ENCODE data around the gene CCDC148. TPM values are rescaled to one million over a fixed set of nuclear protein-coding genes. Genes with fewer than 3 reads are reported as not detected.

Gene CCDC148
- total RNA-seq, 1 donor from 2014 or later = 2.2 TPM

DNA sequence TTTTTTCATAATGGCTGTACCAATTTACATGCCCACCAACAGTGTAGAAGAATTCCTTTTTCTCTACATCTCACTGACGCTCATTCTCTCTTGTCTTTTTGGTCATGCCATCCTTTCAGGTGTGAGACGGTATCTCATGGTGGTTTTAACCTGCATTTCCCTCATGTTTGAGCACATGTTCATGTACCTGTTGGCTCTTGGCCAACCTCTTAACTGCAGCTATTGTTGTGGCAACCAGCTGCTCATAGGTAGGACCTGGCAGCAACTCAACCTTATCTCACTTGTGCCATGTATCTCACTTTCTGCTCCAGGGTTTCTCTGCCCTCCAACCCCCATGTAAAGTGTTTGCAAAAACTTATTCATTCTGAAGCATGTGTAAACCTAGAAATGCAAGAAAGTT lies 187.4 kb downstream of the CCDC148 start:
- TF ChIP-seq, protein P1, sequence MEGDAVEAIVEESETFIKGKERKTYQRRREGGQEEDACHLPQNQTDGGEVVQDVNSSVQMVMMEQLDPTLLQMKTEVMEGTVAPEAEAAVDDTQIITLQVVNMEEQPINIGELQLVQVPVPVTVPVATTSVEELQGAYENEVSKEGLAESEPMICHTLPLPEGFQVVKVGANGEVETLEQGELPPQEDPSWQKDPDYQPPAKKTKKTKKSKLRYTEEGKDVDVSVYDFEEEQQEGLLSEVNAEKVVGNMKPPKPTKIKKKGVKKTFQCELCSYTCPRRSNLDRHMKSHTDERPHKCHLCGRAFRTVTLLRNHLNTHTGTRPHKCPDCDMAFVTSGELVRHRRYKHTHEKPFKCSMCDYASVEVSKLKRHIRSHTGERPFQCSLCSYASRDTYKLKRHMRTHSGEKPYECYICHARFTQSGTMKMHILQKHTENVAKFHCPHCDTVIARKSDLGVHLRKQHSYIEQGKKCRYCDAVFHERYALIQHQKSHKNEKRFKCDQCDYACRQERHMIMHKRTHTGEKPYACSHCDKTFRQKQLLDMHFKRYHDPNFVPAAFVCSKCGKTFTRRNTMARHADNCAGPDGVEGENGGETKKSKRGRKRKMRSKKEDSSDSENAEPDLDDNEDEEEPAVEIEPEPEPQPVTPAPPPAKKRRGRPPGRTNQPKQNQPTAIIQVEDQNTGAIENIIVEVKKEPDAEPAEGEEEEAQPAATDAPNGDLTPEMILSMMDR (IDR thresholded peaks at IDR 0.05; ENCODE audit: unreplicated experiment) = no peak
- no peak for DNase-seq (ENCODE audit: low spot score)
- Mint-ChIP-seq H3K4me3 (ENCODE audit: unreplicated experiment) (no peak overlapping the region), H3K4me1 (ENCODE audit: unreplicated experiment) (peaks cover 4% of the 10 kb centered on the region), H3K9me3 (ENCODE audit: unreplicated experiment) (no peaks in the 10 kb centered on the region), H3K27me3 (ENCODE audit: unreplicated experiment) (no peaks in the 10 kb centered on the region), H3K36me3 (ENCODE audit: low read depth, unreplicated experiment) (no peaks in the 10 kb centered on the region), H3K27ac (ENCODE audit: unreplicated experiment) (no peak overlapping the region)

DNA sequence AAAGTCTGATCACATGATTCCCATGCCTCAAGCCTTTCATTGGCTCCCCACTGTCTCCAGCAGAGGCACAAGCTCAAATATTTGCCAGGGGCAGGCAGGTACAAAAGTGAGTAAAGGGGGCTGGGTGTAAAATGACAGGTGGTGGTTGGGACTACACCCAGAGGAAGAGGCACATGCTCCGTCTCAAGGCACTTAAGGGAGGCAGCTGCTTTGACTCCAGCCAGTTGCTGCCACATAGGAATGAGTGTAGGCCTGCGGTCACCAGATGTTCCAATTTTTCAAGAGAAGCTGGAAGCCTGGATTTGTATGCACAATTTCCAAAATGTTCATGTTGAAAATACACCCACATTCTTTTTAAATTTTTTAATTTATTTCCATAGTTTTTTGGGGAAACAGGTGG lies 190.4 kb downstream of the CCDC148 start:
- TF ChIP-seq, protein P1 (IDR thresholded peaks at IDR 0.05; ENCODE audit: unreplicated experiment) = no peak

DNA sequence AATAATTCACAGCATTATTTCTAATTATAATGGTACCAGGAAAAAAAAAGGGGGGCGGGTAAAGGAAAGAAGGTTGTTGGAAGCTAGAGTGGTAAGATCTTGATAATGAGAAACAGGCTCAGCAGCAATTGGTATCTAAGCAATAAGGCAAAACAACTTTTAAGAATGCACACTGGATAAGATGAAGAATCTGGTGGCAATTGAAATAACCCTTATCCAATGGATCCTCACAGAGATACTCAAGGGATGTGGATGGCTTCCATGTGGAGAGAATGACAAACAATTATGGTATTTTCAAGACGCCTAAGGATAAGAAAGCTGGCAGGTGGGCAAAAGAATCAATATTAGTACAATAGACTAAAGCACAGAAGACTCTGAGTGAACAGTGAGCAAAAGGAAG lies 201.3 kb downstream of the CCDC148 start:
- Mint-ChIP-seq H3K27ac (ENCODE audit: unreplicated experiment) (no peak overlapping the region), H3K9me3 (ENCODE audit: unreplicated experiment) (no peaks in the 10 kb centered on the region), H3K36me3 (ENCODE audit: low read depth, unreplicated experiment) (no peaks in the 10 kb centered on the region), H3K4me1 (ENCODE audit: unreplicated experiment) (peaks cover 5% of the 10 kb centered on the region), H3K4me3 (ENCODE audit: unreplicated experiment) (no peak overlapping the region), H3K27me3 (ENCODE audit: unreplicated experiment) (no peaks in the 10 kb centered on the region)
- TF ChIP-seq, protein P1 (IDR thresholded peaks at IDR 0.05; ENCODE audit: unreplicated experiment) = no peak
- DNase-seq (ENCODE audit: low spot score) = no peak

More for the DNA sequence above, 190.4 kb downstream of the CCDC148 start:
- no peak for DNase-seq (ENCODE audit: low spot score)
- H3K9me3 Mint-ChIP-seq (ENCODE audit: unreplicated experiment) = no peaks in the 10 kb centered on the region
- no peaks in the 10 kb centered on the region for H3K27me3 Mint-ChIP-seq (ENCODE audit: unreplicated experiment)
- peaks cover 4% of the 10 kb centered on the region for H3K4me1 Mint-ChIP-seq (ENCODE audit: unreplicated experiment)
- H3K27ac Mint-ChIP-seq (ENCODE audit: unreplicated experiment) = no peak overlapping the region
- no peak overlapping the region for H3K4me3 Mint-ChIP-seq (ENCODE audit: unreplicated experiment)
- no peaks in the 10 kb centered on the region for H3K36me3 Mint-ChIP-seq (ENCODE audit: low read depth, unreplicated experiment)

DNA sequence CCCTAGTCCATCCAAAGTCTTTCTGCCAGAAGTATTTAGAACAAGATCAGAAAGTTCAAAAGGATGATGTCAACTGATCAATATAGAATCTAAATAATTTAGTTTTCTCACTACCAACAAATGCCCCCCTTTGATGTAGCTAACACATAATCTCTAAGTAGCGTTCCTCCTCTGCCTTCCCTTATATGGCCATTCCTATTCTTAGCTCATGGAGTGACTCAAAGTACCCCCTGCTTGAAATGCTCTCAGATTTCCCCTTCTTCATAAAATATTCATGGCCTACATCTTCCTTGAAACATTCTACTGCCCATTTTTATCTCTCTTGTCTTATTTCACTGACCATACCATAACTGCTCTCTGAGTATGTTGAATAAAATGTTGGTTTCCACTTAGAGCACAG lies 203.4 kb downstream of the CCDC148 start:
- Mint-ChIP-seq H3K27me3 (ENCODE audit: unreplicated experiment) (no peaks in the 10 kb centered on the region), H3K36me3 (ENCODE audit: low read depth, unreplicated experiment) (no peaks in the 10 kb centered on the region), H3K27ac (ENCODE audit: unreplicated experiment) (no peak overlapping the region), H3K4me3 (ENCODE audit: unreplicated experiment) (no peak overlapping the region), H3K4me1 (ENCODE audit: unreplicated experiment) (peaks cover 5% of the 10 kb centered on the region), H3K9me3 (ENCODE audit: unreplicated experiment) (no peaks in the 10 kb centered on the region)
- DNase-seq (ENCODE audit: low spot score) = no peak
- TF ChIP-seq, protein P1 (IDR thresholded peaks at IDR 0.05; ENCODE audit: unreplicated experiment) = no peak

DNA sequence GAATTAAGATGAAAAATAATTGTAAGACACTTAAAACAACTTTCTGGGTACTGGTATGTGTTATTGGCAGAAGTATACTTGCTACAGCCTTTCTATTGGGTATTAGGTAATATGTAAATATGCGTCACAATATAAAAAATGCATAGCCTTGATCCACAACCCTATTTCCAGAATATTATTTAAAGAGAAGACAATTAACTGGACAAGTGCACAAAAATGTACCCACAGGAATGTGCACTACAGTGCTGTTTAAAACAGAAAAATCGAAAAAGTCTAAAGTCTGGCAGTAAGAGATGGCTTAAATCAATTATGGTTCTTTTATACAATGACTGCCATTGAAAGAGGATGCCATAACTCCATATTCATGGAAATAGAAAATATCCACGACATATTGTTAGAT lies 205.2 kb downstream of the CCDC148 start:
- H3K36me3 Mint-ChIP-seq (ENCODE audit: low read depth, unreplicated experiment) = no peaks in the 10 kb centered on the region
- DNase-seq (ENCODE audit: low spot score) = no peak
- H3K4me3 Mint-ChIP-seq (ENCODE audit: unreplicated experiment) = no peak overlapping the region
- no peak overlapping the region for H3K27ac Mint-ChIP-seq (ENCODE audit: unreplicated experiment)
- H3K4me1 Mint-ChIP-seq (ENCODE audit: unreplicated experiment) = peaks cover 5% of the 10 kb centered on the region
- TF ChIP-seq, protein P1 (IDR thresholded peaks at IDR 0.05; ENCODE audit: unreplicated experiment) = no peak
- H3K9me3 Mint-ChIP-seq (ENCODE audit: unreplicated experiment) = no peaks in the 10 kb centered on the region
- no peaks in the 10 kb centered on the region for H3K27me3 Mint-ChIP-seq (ENCODE audit: unreplicated experiment)

Data from endothelial cell (in vitro differentiated cells).